Erythroblast (primary cell): Measurements from ENCODE around the gene ZNF639.

ENCODE experiments used
- GATA1 ChIP-seq: IDR thresholded peaks from 2 replicates; pipeline ENCODE4 v1.6.1; 2011; ENCODE audit warnings: low read depth, mild to moderate bottlenecking, control low read depth, low read length, moderate library complexity
- POLR2A ChIP-seq: IDR thresholded peaks from 2 replicates; pipeline ENCODE4 v1.6.1; 2011; ENCODE audit warnings: mild to moderate bottlenecking, low read length

- TF ChIP-seq POLR2A, result no peak
- TF ChIP-seq GATA1, result no peak
These were observed 41.0 kb upstream of the ZNF639 start for GRCh38 chr3:179281825-179282224.
